Activated CD4-positive, alpha-beta T cell treated with anti-CD3 and anti-CD28 coated beads, Interleukin-2, amount 10 ng/mL, durations not matched to agents 7 days and 5 days (primary cell): ENCODE results near the gene SPATA6L. TPM values are rescaled to one million over a fixed set of nuclear protein-coding genes. Genes with fewer than 3 reads are reported as not detected.

Experiments
- CTCF ChIA-PET: fragments of 350-600 bp; sonication (Branson Sonifier 250); formaldehyde crosslinking; loops from one replicate; lab custom pipeline; 2021; ENCODE audit warnings: antibody characterized with exemption; lab: Charles Lee
- POLR2A ChIA-PET: fragments of 350-600 bp; sonication (Branson Sonifier 250); formaldehyde crosslinking; loops from one replicate; lab custom pipeline; 2021; ENCODE audit warnings: antibody characterized with exemption; lab: Charles Lee
- DNase-seq: peaks from one replicate; pipeline ENCODE4 v3.0.0-alpha.2; 2020
- H3K27ac Mint-ChIP-seq: one replicate; pipeline ENCODE4 v1.8.0; 2021; ENCODE audit warnings: mild to moderate bottlenecking, moderate library complexity, mixed read lengths
- H3K27me3 Mint-ChIP-seq: one replicate; pipeline ENCODE4 v1.8.0; 2021; ENCODE audit warnings: mixed read lengths
- H3K36me3 Mint-ChIP-seq: one replicate; pipeline ENCODE4 v1.8.0; 2021; ENCODE audit warnings: low read depth, mixed read lengths
- H3K4me1 Mint-ChIP-seq: one replicate; pipeline ENCODE4 v1.8.0; 2021; ENCODE audit warnings: mixed read lengths
- H3K4me3 Mint-ChIP-seq: one replicate; pipeline ENCODE4 v1.8.0; 2021; ENCODE audit warnings: mild to moderate bottlenecking, moderate library complexity, mixed read lengths
- H3K9me3 Mint-ChIP-seq: one replicate; pipeline ENCODE4 v1.8.0; 2021; ENCODE audit warnings: mixed read lengths
- total RNA-seq, 2 experiments: library from RNA; stranded (reverse); gene quantifications; one replicate each; pipeline ENCODE4 v1.2.3, GENCODE V29; 2021

Gene SPATA6L
- total RNA-seq, 2 experiments from 2014 or later, result 0.40 to 0.42 TPM

- no peaks in the 10 kb centered on the region for H3K36me3 Mint-ChIP-seq
- ChIA-PET POLR2A (no interaction called here), CTCF (interaction anchor here (0.5 to 0.7 kb wide), 2 partner anchors 61 to 275 kb away, joined by 3 read pairs; no protein-coding TSS in a partner anchor)
- DNase-seq, result no peak
- peaks cover 28% of the 10 kb centered on the region for H3K4me1 Mint-ChIP-seq
- H3K27ac Mint-ChIP-seq, result no peak overlapping the region
- no peaks in the 10 kb centered on the region for H3K9me3 Mint-ChIP-seq
- H3K27me3 Mint-ChIP-seq, result no peaks in the 10 kb centered on the region
- no peak overlapping the region for H3K4me3 Mint-ChIP-seq
Measured at GRCh38 chr9:4550777-4551484, 115.3 kb downstream of the SPATA6L start.

GRCh38 chr9:4549751-4550295, 116.5 kb downstream of the SPATA6L start:
- peaks cover 22% of the 10 kb centered on the region for H3K4me1 Mint-ChIP-seq

GRCh38 chr9:4548811-4549725, 117.2 kb downstream of the SPATA6L start:
- H3K4me1 Mint-ChIP-seq, result peaks cover 20% of the 10 kb centered on the region
- POLR2A ChIA-PET, result interaction anchor here (0.6 kb wide), 1 partner anchor 50 kb away, joined by 3 read pairs; no protein-coding TSS in a partner anchor

More at GRCh38 chr9:4549751-4550295, 116.5 kb downstream of the SPATA6L start:
- ChIA-PET POLR2A (no interaction called here), CTCF (no interaction called here)
- no peaks in the 10 kb centered on the region for H3K9me3 Mint-ChIP-seq
- H3K27me3 Mint-ChIP-seq, result no peaks in the 10 kb centered on the region
- no peak overlapping the region for H3K27ac Mint-ChIP-seq
- no peak overlapping the region for H3K4me3 Mint-ChIP-seq
- DNase-seq, result no peak
- no peaks in the 10 kb centered on the region for H3K36me3 Mint-ChIP-seq

More at GRCh38 chr9:4548811-4549725, 117.2 kb downstream of the SPATA6L start:
- CTCF ChIA-PET, result interaction anchor here (0.6 to 1.2 kb wide), 2 partner anchors 24 to 322 kb away, joined by 3 to 5 read pairs; no protein-coding TSS in a partner anchor
- Mint-ChIP-seq H3K27me3 (no peaks in the 10 kb centered on the region), H3K27ac (no peak overlapping the region), H3K36me3 (no peaks in the 10 kb centered on the region), H3K9me3 (no peaks in the 10 kb centered on the region), H3K4me3 (no peak overlapping the region)
- no peak for DNase-seq

Other genes starting within 250 kb of the SPATA6L start
- gene SLC1A1, start 176.0 kb downstream of the SPATA6L start, total RNA-seq, result under 1 TPM in 1 of 2 experiments, not detected in 1; 0.10 TPM
- 10 to 100 TPM in 1 of 2 experiments, 1 to 10 TPM in 1; 9.9 to 10.3 TPM for gene PLPP6, start 4.2 kb downstream of the SPATA6L start, total RNA-seq
- 10 to 100 TPM in 1 of 2 experiments, 1 to 10 TPM in 1; 9.2 to 10.7 TPM for gene CDC37L1, start 13.1 kb upstream of the SPATA6L start, total RNA-seq
- 10 to 100 TPM; 34.4 to 38.9 TPM for gene AK3, start 74.7 kb upstream of the SPATA6L start, total RNA-seq
- 10 to 100 TPM; 13.6 to 17.3 TPM for gene RCL1, start 126.5 kb upstream of the SPATA6L start, total RNA-seq